ENCODE data around the gene C13orf46. TPM values are rescaled to one million over a fixed set of nuclear protein-coding genes. Genes with fewer than 3 reads are reported as not detected.

The C13orf46 gene
- polyA plus RNA-seq, 4 donors: 0.04 to 0.23 (median 0.14) TPM

- DNase-seq (ENCODE audit: low read depth in 4 of 4, low spot score in 3 of 4): no peak
These were observed 15.5 kb downstream of the C13orf46 start for GRCh38 chr13:113958373-113958772.

- no peak for DNase-seq (ENCODE audit: low read depth in 4 of 4, low spot score in 3 of 4)
These were observed 17.3 kb downstream of the C13orf46 start for GRCh38 chr13:113956571-113956970.

- no peak for DNase-seq (ENCODE audit: low read depth in 4 of 4, low spot score in 3 of 4)
These were observed 18.2 kb downstream of the C13orf46 start for GRCh38 chr13:113955691-113956090.

GRCh38 chr13:113955235-113955634 is 18.6 kb downstream of the C13orf46 start:
- no peak for DNase-seq (ENCODE audit: low read depth in 4 of 4, low spot score in 3 of 4)

- no peak for DNase-seq (ENCODE audit: low read depth in 4 of 4, low spot score in 3 of 4)
These were observed 19.6 kb downstream of the C13orf46 start for GRCh38 chr13:113954046-113954835.

- DNase-seq (ENCODE audit: low read depth in 4 of 4, low spot score in 3 of 4): no peak
These were observed 20.3 kb downstream of the C13orf46 start for GRCh38 chr13:113953561-113953960.

- no peak for DNase-seq (ENCODE audit: low read depth in 4 of 4, low spot score in 3 of 4)
These were observed 20.8 kb downstream of the C13orf46 start for GRCh38 chr13:113952983-113953520.

- DNase-seq (ENCODE audit: low read depth in 4 of 4, low spot score in 3 of 4): no peak
These were observed 21.5 kb downstream of the C13orf46 start for GRCh38 chr13:113952151-113952982.

GRCh38 chr13:113951246-113951999 is 22.5 kb downstream of the C13orf46 start:
- no peak for DNase-seq (ENCODE audit: low read depth in 4 of 4, low spot score in 3 of 4)

GRCh38 chr13:113950451-113951245 is 23.2 kb downstream of the C13orf46 start:
- DNase-seq (ENCODE audit: low read depth in 4 of 4, low spot score in 3 of 4): no peak

GRCh38 chr13:113949546-113949945 is 24.3 kb downstream of the C13orf46 start:
- no peak for DNase-seq (ENCODE audit: low read depth in 4 of 4, low spot score in 3 of 4)

- no peak for DNase-seq (ENCODE audit: low read depth in 4 of 4, low spot score in 3 of 4)
These were observed 25.7 kb downstream of the C13orf46 start for GRCh38 chr13:113948034-113948742.

- DNase-seq (ENCODE audit: low read depth in 4 of 4, low spot score in 3 of 4): no peak
These were observed 26.4 kb downstream of the C13orf46 start for GRCh38 chr13:113947311-113948033.

GRCh38 chr13:113946409-113947181 is 27.3 kb downstream of the C13orf46 start:
- DNase-seq (ENCODE audit: low read depth in 4 of 4, low spot score in 3 of 4): no peak

GRCh38 chr13:113945857-113946408 is 27.9 kb downstream of the C13orf46 start:
- no peak for DNase-seq (ENCODE audit: low read depth in 4 of 4, low spot score in 3 of 4)

GRCh38 chr13:113943821-113944565 is 29.9 kb downstream of the C13orf46 start:
- no peak for DNase-seq (ENCODE audit: low read depth in 4 of 4, low spot score in 3 of 4)

GRCh38 chr13:113942591-113943103 is 31.2 kb downstream of the C13orf46 start:
- DNase-seq (ENCODE audit: low read depth in 4 of 4, low spot score in 3 of 4): no peak

Measured in left renal pelvis (tissue), 4 donors.